NCI-H128 (cell line): ENCODE results near the gene ATP11B.

Experiments
- DNase-seq: peaks from one replicate; lab custom pipeline; 2025; ENCODE audit not compliant: unreplicated experiment; lab: John Stamatoyannopoulos, UW

ATP11B gene

GRCh38 chr3:182792901-182793662 lies at the start of gene ATP11B:
ATP11B (plus strand) TSS chr3:182793504; CDS start chr3:182793760, 256 bp downstream.
- peak; percentile 31 for DNase-seq

- DNase-seq: no peak
Measured at GRCh38 chr3:182746959-182747358, 46.3 kb upstream of the ATP11B start.

GRCh38 chr3:182755308-182755707 lies 38.0 kb upstream of the ATP11B start:
- no peak for DNase-seq

GRCh38 chr3:182755712-182756111 lies 37.6 kb upstream of the ATP11B start:
- no peak for DNase-seq

- DNase-seq: no peak
Measured at GRCh38 chr3:182760576-182761164, 32.6 kb upstream of the ATP11B start.

GRCh38 chr3:182763896-182764295 lies 29.4 kb upstream of the ATP11B start:
- no peak for DNase-seq

GRCh38 chr3:182765287-182765686 lies 28.0 kb upstream of the ATP11B start:
- DNase-seq: no peak

- no peak for DNase-seq
Measured at GRCh38 chr3:182766099-182766498, 27.2 kb upstream of the ATP11B start.

- DNase-seq: no peak
Measured at GRCh38 chr3:182768413-182768812, 24.9 kb upstream of the ATP11B start.

GRCh38 chr3:182769673-182770072 lies 23.6 kb upstream of the ATP11B start:
- no peak for DNase-seq

GRCh38 chr3:182782149-182782548 lies 11.2 kb upstream of the ATP11B start:
- no peak for DNase-seq

GRCh38 chr3:182783106-182783505 lies 10.2 kb upstream of the ATP11B start:
- DNase-seq: no peak

GRCh38 chr3:182784542-182784941 lies 8.8 kb upstream of the ATP11B start:
- no peak for DNase-seq

GRCh38 chr3:182785142-182785541 lies 8.2 kb upstream of the ATP11B start:
- no peak for DNase-seq

- DNase-seq: no peak
Measured at GRCh38 chr3:182785756-182786155, 7.5 kb upstream of the ATP11B start.

- no peak for DNase-seq
Measured at GRCh38 chr3:182786564-182787196, 6.6 kb upstream of the ATP11B start.

- DNase-seq: no peak
Measured at GRCh38 chr3:182787302-182788036, 5.8 kb upstream of the ATP11B start.

GRCh38 chr3:182789371-182789770 lies 3.9 kb upstream of the ATP11B start:
- DNase-seq: no peak

GRCh38 chr3:182790612-182791011 lies 2.7 kb upstream of the ATP11B start:
- DNase-seq: no peak

- DNase-seq: peak; percentile 13
Measured at GRCh38 chr3:182793663-182794454, 555 bp downstream of the ATP11B start.
